Skeletal muscle satellite cell (primary cell): ENCODE measurements around the gene RGS14.

Source experiments
- H3K27me3 ChIP-seq: 2 replicates; pipeline ENCODE4 v1.7.0; 2013; ENCODE audit warnings: low read length; ENCODE audit not compliant: control insufficient read depth, insufficient read depth
- H3K36me3 ChIP-seq: 2 replicates; pipeline ENCODE4 v1.7.0; 2013; ENCODE audit warnings: mild to moderate bottlenecking, control low read depth, low read length; ENCODE audit not compliant: insufficient read depth
- H3K4me1 ChIP-seq: 2 replicates; pipeline ENCODE4 v1.7.0; 2013; ENCODE audit warnings: low read length; ENCODE audit not compliant: control insufficient read depth, insufficient read depth
- H3K4me2 ChIP-seq: 2 replicates; pipeline ENCODE4 v1.7.0; 2013; ENCODE audit warnings: mild to moderate bottlenecking, low read length
- H3K4me3 ChIP-seq: 2 replicates; pipeline ENCODE4 v1.7.0; 2013; ENCODE audit warnings: low read length
- H3K9ac ChIP-seq: 2 replicates; pipeline ENCODE4 v1.7.0; 2013; ENCODE audit warnings: mild to moderate bottlenecking, low read depth, low read length, moderate library complexity
- H3K9me3 ChIP-seq: replicated peaks from 2 replicates; pipeline ENCODE4 v1.7.0; 2013; ENCODE audit warnings: mild to moderate bottlenecking, control low read depth, low read length

The RGS14 gene

DNA sequence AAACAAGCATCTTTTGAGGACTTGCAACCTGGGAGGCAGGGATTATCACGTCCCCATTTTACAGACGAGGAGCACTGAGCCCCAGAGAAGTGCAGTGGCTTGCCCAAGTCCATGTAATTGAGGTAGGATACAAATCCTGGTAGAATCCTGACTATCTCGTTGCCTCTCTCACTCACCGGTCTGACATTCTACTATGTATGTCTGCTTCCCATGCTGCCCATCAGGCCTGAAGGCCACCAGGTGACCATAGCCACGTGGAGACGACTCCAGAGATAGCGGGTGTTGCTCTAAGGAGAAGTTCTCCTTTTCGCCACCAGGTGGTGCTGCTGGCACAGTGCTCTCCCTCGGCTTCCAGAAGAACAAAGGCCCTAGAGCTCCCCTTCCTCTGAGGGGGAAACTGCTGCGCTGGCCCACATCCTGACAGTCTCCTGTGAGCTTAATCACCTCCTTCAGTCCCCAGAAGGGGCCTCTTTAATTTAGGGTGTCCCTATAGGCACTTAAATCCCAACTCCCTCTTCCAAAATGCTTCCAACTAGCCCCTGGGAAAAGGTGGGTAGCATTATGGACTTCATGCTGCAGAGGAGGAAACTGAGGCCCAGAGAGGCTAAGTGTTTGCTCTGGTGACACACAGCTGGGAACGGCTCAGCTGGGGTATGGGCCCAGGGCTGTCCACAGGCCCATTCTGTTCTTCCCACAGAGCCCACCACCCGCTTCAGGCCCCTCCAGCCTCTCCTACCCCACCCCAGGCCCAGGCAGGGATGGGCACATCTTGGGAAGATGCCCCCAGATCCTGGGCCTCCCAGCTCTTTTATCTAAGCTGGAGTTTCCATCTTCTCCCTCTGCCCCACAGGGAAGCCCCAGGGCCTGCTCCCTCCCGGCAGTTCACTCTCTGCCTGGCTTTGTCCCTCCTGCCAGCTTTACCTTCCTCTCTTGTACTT is 32.9 kb downstream of the RGS14 start:
- Histone ChIP-seq H3K4me3 (no peak overlapping the region), H3K9ac (no peak overlapping the region), H3K4me1 (peaks cover 16% of the 10 kb centered on the region), H3K36me3 (no peaks in the 10 kb centered on the region), H3K27me3 (peaks cover 21% of the 10 kb centered on the region), H3K4me2 (peak overlapping the region; percentile 65), H3K9me3 (no peaks in the 10 kb centered on the region)

- no peaks in the 10 kb centered on the region for H3K36me3 ChIP-seq
- H3K9me3 ChIP-seq = no peaks in the 10 kb centered on the region
- no peak overlapping the region for H3K4me2 ChIP-seq
- peaks cover 26% of the 10 kb centered on the region for H3K27me3 ChIP-seq
- peaks cover 16% of the 10 kb centered on the region for H3K4me1 ChIP-seq
- H3K9ac ChIP-seq = no peak overlapping the region
- no peak overlapping the region for H3K4me3 ChIP-seq
Observed at GRCh38 chr5:177392765-177393164, 35.0 kb downstream of the RGS14 start.

- Histone ChIP-seq H3K9ac (no peak overlapping the region), H3K4me2 (no peak overlapping the region), H3K4me1 (peaks cover 16% of the 10 kb centered on the region), H3K4me3 (no peak overlapping the region), H3K36me3 (no peaks in the 10 kb centered on the region), H3K9me3 (no peaks in the 10 kb centered on the region), H3K27me3 (peaks cover 25% of the 10 kb centered on the region)
Observed at GRCh38 chr5:177393206-177393765, 35.6 kb downstream of the RGS14 start.

GRCh38 chr5:177393990-177394389 is 36.3 kb downstream of the RGS14 start:
- peaks cover 29% of the 10 kb centered on the region for H3K27me3 ChIP-seq
- H3K9me3 ChIP-seq = no peaks in the 10 kb centered on the region
- no peak overlapping the region for H3K4me2 ChIP-seq
- no peaks in the 10 kb centered on the region for H3K36me3 ChIP-seq
- H3K4me3 ChIP-seq = no peak overlapping the region
- H3K9ac ChIP-seq = no peak overlapping the region
- H3K4me1 ChIP-seq = peaks cover 13% of the 10 kb centered on the region

DNA sequence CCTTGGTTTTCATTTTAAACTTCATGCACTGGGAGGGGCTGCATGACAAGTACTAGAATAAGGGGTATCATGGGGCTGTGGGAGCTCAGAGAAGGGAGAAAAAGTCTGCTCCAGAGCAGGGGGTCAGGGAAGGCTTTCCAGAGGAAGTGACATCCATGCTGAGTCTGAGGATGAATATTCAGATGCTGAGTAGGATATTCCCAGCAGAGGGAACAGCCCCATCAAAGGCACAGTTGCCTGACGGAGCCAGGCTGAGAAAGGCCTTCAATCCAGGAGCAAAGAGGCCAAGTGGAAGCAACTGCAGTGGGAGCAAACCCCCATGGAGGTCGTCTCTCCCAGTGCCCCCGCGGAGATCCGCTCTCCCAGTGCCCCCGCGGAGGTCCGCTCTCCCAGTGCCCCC is 38.4 kb downstream of the RGS14 start:
- Histone ChIP-seq H3K9ac (no peak overlapping the region), H3K27me3 (peaks cover 48% of the 10 kb centered on the region), H3K4me1 (peaks cover 8% of the 10 kb centered on the region)

DNA sequence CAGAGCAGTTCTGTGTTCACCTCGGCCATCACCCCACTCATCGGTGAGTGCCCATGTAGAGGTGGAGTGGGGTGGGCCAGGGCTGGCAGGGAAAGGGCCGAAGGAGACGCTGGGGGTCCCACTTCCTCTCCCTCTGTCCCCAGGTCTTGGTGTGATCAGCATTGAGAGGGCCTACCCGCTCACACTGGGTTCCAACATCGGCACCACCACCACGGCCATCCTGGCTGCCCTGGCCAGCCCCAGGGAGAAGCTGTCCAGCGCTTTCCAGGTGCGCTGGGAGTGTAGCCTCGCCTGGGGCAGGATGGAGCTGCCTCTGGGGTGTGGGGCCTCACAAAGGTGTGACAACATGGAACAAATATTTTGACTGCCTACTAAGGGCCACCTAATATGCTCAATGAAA is 39.1 kb downstream of the RGS14 start:
- H3K4me1 ChIP-seq = peaks cover 8% of the 10 kb centered on the region
- H3K36me3 ChIP-seq = no peaks in the 10 kb centered on the region
- H3K4me2 ChIP-seq = no peak overlapping the region
- H3K9ac ChIP-seq = no peak overlapping the region
- H3K9me3 ChIP-seq = no peaks in the 10 kb centered on the region
- H3K27me3 ChIP-seq = peaks cover 56% of the 10 kb centered on the region
- H3K4me3 ChIP-seq = no peak overlapping the region

More for the DNA sequence above, 38.4 kb downstream of the RGS14 start:
- Histone ChIP-seq H3K4me2 (no peak overlapping the region), H3K9me3 (no peaks in the 10 kb centered on the region), H3K4me3 (no peak overlapping the region), H3K36me3 (no peaks in the 10 kb centered on the region)

DNA sequence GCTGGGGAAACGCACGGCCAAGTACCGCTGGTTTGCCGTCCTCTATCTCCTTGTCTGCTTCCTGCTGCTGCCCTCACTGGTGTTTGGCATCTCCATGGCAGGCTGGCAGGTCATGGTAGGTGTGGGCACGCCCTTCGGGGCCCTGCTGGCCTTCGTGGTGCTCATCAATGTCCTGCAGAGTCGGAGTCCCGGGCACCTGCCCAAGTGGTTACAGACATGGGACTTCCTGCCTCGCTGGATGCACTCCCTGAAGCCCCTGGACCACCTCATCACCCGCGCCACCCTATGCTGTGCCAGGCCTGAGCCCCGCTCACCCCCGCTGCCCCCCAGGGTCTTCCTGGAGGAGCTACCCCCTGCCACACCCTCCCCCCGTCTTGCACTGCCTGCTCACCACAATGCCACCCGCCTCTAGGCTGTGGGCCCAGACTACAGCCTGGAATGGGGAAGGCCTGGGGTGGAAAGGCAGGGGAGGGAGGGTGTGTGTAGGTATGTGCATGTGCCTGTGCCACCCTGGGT is 40.2 kb downstream of the RGS14 start:
- Histone ChIP-seq H3K4me1 (peaks cover 17% of the 10 kb centered on the region), H3K27me3 (peaks cover 67% of the 10 kb centered on the region), H3K9me3 (no peaks in the 10 kb centered on the region), H3K4me2 (no peak overlapping the region), H3K9ac (no peak overlapping the region), H3K36me3 (no peaks in the 10 kb centered on the region), H3K4me3 (no peak overlapping the region)

GRCh38 chr5:177399997-177400868 is 42.5 kb downstream of the RGS14 start, which contains the start of gene PFN3:
TSS of gene PFN3 (minus strand) at chr5:177400661. CDS start at chr5:177400576, 85 bp downstream.
- Histone ChIP-seq H3K9ac (no peak within 1 kb of the TSS), H3K4me3 (no peak within 1 kb of the TSS), H3K4me2 (peak within 1 kb of the TSS; percentile 15)

GRCh38 chr5:177402271-177403043 is 44.7 kb downstream of the RGS14 start:
- H3K36me3 ChIP-seq = no peaks in the 10 kb centered on the region
- H3K27me3 ChIP-seq = peaks cover 69% of the 10 kb centered on the region
- no peak overlapping the region for H3K4me3 ChIP-seq
- no peak overlapping the region for H3K9ac ChIP-seq
- H3K9me3 ChIP-seq = no peaks in the 10 kb centered on the region
- H3K4me2 ChIP-seq = peak overlapping the region; percentile 97
- peaks cover 38% of the 10 kb centered on the region for H3K4me1 ChIP-seq

More at GRCh38 chr5:177399997-177400868, 42.5 kb downstream of the RGS14 start, which contains the start of gene PFN3:
- H3K4me1 ChIP-seq = peaks cover 38% of the 10 kb centered on the region
- no peaks in the 10 kb centered on the region for H3K9me3 ChIP-seq
- H3K36me3 ChIP-seq = no peaks in the 10 kb centered on the region
- H3K27me3 ChIP-seq = peaks cover 77% of the 10 kb centered on the region

- Histone ChIP-seq H3K9ac (peak overlapping the region; percentile 63), H3K4me1 (peaks cover 38% of the 10 kb centered on the region), H3K27me3 (peaks cover 67% of the 10 kb centered on the region)
Observed at GRCh38 chr5:177403102-177403791, 45.5 kb downstream of the RGS14 start.

More at GRCh38 chr5:177403102-177403791, 45.5 kb downstream of the RGS14 start:
- peak overlapping the region; percentile 97 for H3K4me2 ChIP-seq
- H3K4me3 ChIP-seq = peak overlapping the region; percentile 76
- no peaks in the 10 kb centered on the region for H3K36me3 ChIP-seq
- no peaks in the 10 kb centered on the region for H3K9me3 ChIP-seq
